SK-N-SH (cell line): Measurements from ENCODE around the gene TRDMT1. TPM values are rescaled to one million over a fixed set of nuclear protein-coding genes. Genes with fewer than 3 reads are reported as not detected.

Source experiments
- CTCF ChIA-PET: fragments of 300-600, 350-600 bp; formaldehyde crosslinking; extraction: SDS; loops from one replicate; lab custom pipeline; 2021; lab: Yijun Ruan, JAX
- POLR2A ChIA-PET: fragments of 350-600 bp; sonication (Branson Sonifier 250); formaldehyde crosslinking; extraction: SDS; loops from one replicate; lab custom pipeline; 2020; ENCODE audit warnings: antibody characterized with exemption, inconsistent platforms; lab: Yijun Ruan, JAX
- DNase-seq: peaks from one replicate; pipeline ENCODE4 v3.0.0; 2012
- H2AFZ ChIP-seq: fragments of 200-600 bp; sonication (generic); 2 replicates; pipeline ENCODE4 v1.8.1; 2016; ENCODE audit warnings: antibody characterized with exemption, mild to moderate bottlenecking, low read depth
- H3F3A ChIP-seq: fragments of 200-600 bp; sonication (generic); replicated peaks from 2 replicates; pipeline ENCODE3; 2016; ENCODE audit warnings: antibody characterized with exemption, mild to moderate bottlenecking; ENCODE audit not compliant: insufficient read depth
- H3K27ac ChIP-seq, 2 experiments: fragments of 200-500 bp in 1 of 2; fragments of 200-600 bp in 1 of 2; sonication (Bioruptor generic) in 1 of 2; sonication (generic), shearing (Covaris generic) in 1 of 2; 2 replicates each; pipeline versions ENCODE4 v1.5.1 to v1.6.1; 2014 to 2016; ENCODE audit warnings: low read depth in 2 of 2, inconsistent platforms in 1 of 2, low read length in 1 of 2, mild to moderate bottlenecking in 1 of 2, mixed read lengths in 1 of 2
- H3K27me3 ChIP-seq: fragments of 200-600 bp; sonication (generic), shearing (Covaris generic); 2 replicates; pipeline ENCODE4 v1.6.1; 2016; ENCODE audit warnings: mixed run types; ENCODE audit not compliant: insufficient read depth
- H3K36me3 ChIP-seq, 2 experiments: fragments of 200-500 bp in 1 of 2; fragments of 200-600 bp in 1 of 2; sonication (Bioruptor generic) in 1 of 2; sonication (generic) in 1 of 2; replicated peaks in 1 of 2; 2 replicates each; pipeline versions ENCODE3 to v1.5.1; 2014 to 2016; ENCODE audit warnings: low read length in 1 of 2, mild to moderate bottlenecking in 1 of 2; ENCODE audit not compliant: insufficient read depth in 2 of 2, control insufficient read depth in 1 of 2
- H3K4me1 ChIP-seq, 2 experiments: fragments of 200-500 bp in 1 of 2; fragments of 200-600 bp in 1 of 2; sonication (Bioruptor generic) in 1 of 2; sonication (generic), shearing (Covaris generic) in 1 of 2; 2 replicates each; pipeline versions ENCODE4 v1.5.1 to v1.6.1; 2014 to 2016; ENCODE audit warnings: low read depth in 1 of 2, low read length in 1 of 2, mixed run types in 1 of 2; ENCODE audit not compliant: insufficient read depth in 2 of 2, control insufficient read depth in 1 of 2
- H3K4me2 ChIP-seq: fragments of 200-600 bp; sonication (generic), shearing (Covaris generic); 2 replicates; pipeline ENCODE4 v1.6.1; 2017; ENCODE audit warnings: mixed run types
- H3K4me3 ChIP-seq, 2 experiments: fragments of 200-500 bp in 1 of 2; fragments of 200-600 bp in 1 of 2; sonication (Bioruptor generic) in 1 of 2; sonication (generic), shearing (Covaris generic) in 1 of 2; 2 replicates each; pipeline versions ENCODE4 v1.5.1 to v1.8.1; 2014 to 2016; ENCODE audit warnings: low read depth in 2 of 2, inconsistent platforms in 1 of 2, low read length in 1 of 2, mild to moderate bottlenecking in 1 of 2, mixed read lengths in 1 of 2, moderate library complexity in 1 of 2
- H3K79me2 ChIP-seq: fragments of 200-600 bp; sonication (generic); 2 replicates; pipeline ENCODE4 v1.8.1; 2017; ENCODE audit warnings: mild to moderate bottlenecking; ENCODE audit not compliant: insufficient read depth
- H3K9ac ChIP-seq: fragments of 200-600 bp; sonication (generic); 2 replicates; pipeline ENCODE4 v1.6.1; 2017; ENCODE audit warnings: mixed run types
- H3K9me2 ChIP-seq: fragments of 200-600 bp; sonication (generic); 2 replicates; pipeline ENCODE4 v1.6.1; 2017; ENCODE audit warnings: mixed run types
- H3K9me3 ChIP-seq: fragments of 200-600 bp; sonication (generic); 2 replicates; pipeline ENCODE4 v1.6.1; 2017; ENCODE audit warnings: mixed run types, mild to moderate bottlenecking, moderate library complexity
- H4K20me1 ChIP-seq: fragments of 200-600 bp; sonication (generic); 2 replicates; pipeline ENCODE4 v1.6.1; 2017; ENCODE audit warnings: mild to moderate bottlenecking, mixed run types; ENCODE audit not compliant: insufficient read depth
- EZH2phosphoT487 ChIP-seq: fragments of 200-600 bp; sonication (generic); IDR thresholded peaks from 2 replicates; pipeline ENCODE4 v1.6.1; 2017; ENCODE audit warnings: low read depth, mixed run types, mild to moderate bottlenecking, antibody characterized with exemption, moderate library complexity, borderline replicate concordance
- FOXJ3 ChIP-seq: sonication (generic); formaldehyde crosslinking; IDR thresholded peaks from 2 replicates; pipeline ENCODE4 v1.5.1; 2020; ENCODE audit warnings: mild to moderate bottlenecking, missing genetic modification reagents
- FOXM1 ChIP-seq: IDR thresholded peaks from 2 replicates; pipeline ENCODE4 v1.4.0; 2012; ENCODE audit warnings: low read depth, mild to moderate bottlenecking
- GATA2 ChIP-seq: sonication (generic); formaldehyde crosslinking; IDR thresholded peaks from 2 replicates; pipeline ENCODE4 v1.5.0; 2020; ENCODE audit warnings: mild to moderate bottlenecking, missing genetic modification reagents
- JUND ChIP-seq: IDR thresholded peaks from 2 replicates; pipeline ENCODE4 v1.4.0; 2012
- MEF2A ChIP-seq: IDR thresholded peaks from 2 replicates; pipeline ENCODE4 v1.4.0; 2012; ENCODE audit warnings: low read depth, borderline replicate concordance
- NRF1 ChIP-seq: IDR thresholded peaks from 2 replicates; pipeline ENCODE4 v1.6.1; 2012; ENCODE audit warnings: low read depth, mild to moderate bottlenecking, low read length
- POLR2AphosphoS5 ChIP-seq: IDR thresholded peaks from 2 replicates; pipeline ENCODE4 v1.6.1; 2012; ENCODE audit warnings: low read depth, low read length
- RAD21 ChIP-seq: IDR thresholded peaks from 2 replicates; pipeline ENCODE4 v1.6.1; 2012; ENCODE audit warnings: mild to moderate bottlenecking, low read length
- RCOR1 ChIP-seq: fragments of 150-350 bp; IDR thresholded peaks from 2 replicates; pipeline ENCODE4 v1.6.1; 2017; ENCODE audit warnings: antibody characterized with exemption, low read length
- RXRA ChIP-seq: IDR thresholded peaks from 2 replicates; pipeline ENCODE4 v1.4.0; 2012; ENCODE audit warnings: low read depth, mild to moderate bottlenecking, borderline replicate concordance
- SIN3A ChIP-seq: IDR thresholded peaks from 2 replicates; pipeline ENCODE4 v1.6.1; 2012; ENCODE audit warnings: low read depth, mild to moderate bottlenecking, low read length, moderate library complexity, borderline replicate concordance
- SMC3 ChIP-seq: IDR thresholded peaks from 2 replicates; pipeline ENCODE4 v1.6.1; 2012; ENCODE audit warnings: low read depth, low read length, improper control_type of control experiment
- TCF12 ChIP-seq: IDR thresholded peaks from 2 replicates; pipeline ENCODE4 v1.4.0; 2012
- USF2 ChIP-seq: fragments of 150-350 bp; IDR thresholded peaks from 2 replicates; pipeline ENCODE4 v1.6.1; 2017; ENCODE audit warnings: antibody characterized with exemption, low read length, low read depth, borderline replicate concordance
- ZBTB33 ChIP-seq: IDR thresholded peaks from 2 replicates; pipeline ENCODE4 v1.4.0; 2012; ENCODE audit warnings: low read depth, borderline replicate concordance
- WGBS: methylation state at CpG from one replicate; pipeline ENCODE4 v1.1.6; 2017; ENCODE audit warnings: low lambda C conversion rate; 5-methylcytosine and 5-hydroxymethylcytosine counted together
- polyA plus RNA-seq, 3 experiments: library from polyadenylated mRNA; depleted of rRNA; stranded (reverse); fragments of >200 nt; gene quantifications; 2 replicates each; pipeline ENCODE4 v1.2.3, GENCODE V29; 2012
- TF ChIP-seq, protein P1 (sequence below): IDR thresholded peaks from 2 replicates; pipeline ENCODE4 v1.4.0; 2012; ENCODE audit warnings: low read depth
- TF ChIP-seq, protein P2 (sequence below): IDR thresholded peaks from 2 replicates; pipeline ENCODE4; 2012

Gene TRDMT1
- polyA plus RNA-seq, 1 of the 3 experiments (the other 2 are of a cell fraction) = 3.1 TPM

DNA sequence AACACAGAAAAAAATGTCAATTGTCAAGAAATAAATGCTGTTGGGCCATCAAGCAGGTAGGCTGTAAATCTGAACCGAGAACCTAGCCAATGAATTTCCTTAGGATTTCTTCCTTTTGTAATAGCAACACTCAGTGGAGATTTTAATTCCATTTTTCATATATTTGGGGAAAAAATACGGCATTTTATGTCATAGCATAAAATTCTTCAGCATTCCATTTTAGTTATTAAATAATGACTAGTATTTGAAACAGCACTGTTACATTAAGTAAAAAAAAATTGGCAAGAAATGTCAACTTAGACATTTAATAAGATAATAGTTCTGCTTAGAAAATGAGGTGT, 14.3 kb upstream of the TRDMT1 start:
- Histone ChIP-seq H3K9ac (peak overlapping the region; percentile 86), H3K9me2 (no peaks in the 10 kb centered on the region), H3F3A (peaks cover 69% of the 10 kb centered on the region), H3K4me1 (peaks cover 0 to 64% of the 10 kb centered on the region in 2 experiments; a peak in 3 of 4 replicates), H3K4me3 (peak overlapping the region in 1 of 2 experiments; percentile 51; a peak in 3 of 4 replicates), H3K79me2 (peaks cover 35% of the 10 kb centered on the region), H4K20me1 (no peaks in the 10 kb centered on the region), H2AFZ (no peak overlapping the region), H3K27me3 (no peaks in the 10 kb centered on the region), H3K9me3 (no peaks in the 10 kb centered on the region), H3K36me3 (no peaks in the 10 kb centered on the region), H3K4me2 (peak overlapping the region; percentile 65), H3K27ac (peak overlapping the region; percentile 78 to 100; a peak in 3 of 4 replicates)
- ChIA-PET POLR2A (no interaction called here), CTCF (interaction anchor here (1.0 to 1.8 kb wide), 2 partner anchors 15 to 358 kb away, joined by 3 to 9 read pairs; no protein-coding TSS in a partner anchor)
- no peak for DNase-seq
- TF ChIP-seq, protein P1, sequence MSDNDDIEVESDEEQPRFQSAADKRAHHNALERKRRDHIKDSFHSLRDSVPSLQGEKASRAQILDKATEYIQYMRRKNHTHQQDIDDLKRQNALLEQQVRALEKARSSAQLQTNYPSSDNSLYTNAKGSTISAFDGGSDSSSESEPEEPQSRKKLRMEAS = no peak
- no peak for TF ChIP-seq NRF1
- no peak for TF ChIP-seq MEF2A
- TF ChIP-seq SMC3 = no peak
- 39% methylated on average over 2 of the region's 2 CpGs for WGBS

DNA sequence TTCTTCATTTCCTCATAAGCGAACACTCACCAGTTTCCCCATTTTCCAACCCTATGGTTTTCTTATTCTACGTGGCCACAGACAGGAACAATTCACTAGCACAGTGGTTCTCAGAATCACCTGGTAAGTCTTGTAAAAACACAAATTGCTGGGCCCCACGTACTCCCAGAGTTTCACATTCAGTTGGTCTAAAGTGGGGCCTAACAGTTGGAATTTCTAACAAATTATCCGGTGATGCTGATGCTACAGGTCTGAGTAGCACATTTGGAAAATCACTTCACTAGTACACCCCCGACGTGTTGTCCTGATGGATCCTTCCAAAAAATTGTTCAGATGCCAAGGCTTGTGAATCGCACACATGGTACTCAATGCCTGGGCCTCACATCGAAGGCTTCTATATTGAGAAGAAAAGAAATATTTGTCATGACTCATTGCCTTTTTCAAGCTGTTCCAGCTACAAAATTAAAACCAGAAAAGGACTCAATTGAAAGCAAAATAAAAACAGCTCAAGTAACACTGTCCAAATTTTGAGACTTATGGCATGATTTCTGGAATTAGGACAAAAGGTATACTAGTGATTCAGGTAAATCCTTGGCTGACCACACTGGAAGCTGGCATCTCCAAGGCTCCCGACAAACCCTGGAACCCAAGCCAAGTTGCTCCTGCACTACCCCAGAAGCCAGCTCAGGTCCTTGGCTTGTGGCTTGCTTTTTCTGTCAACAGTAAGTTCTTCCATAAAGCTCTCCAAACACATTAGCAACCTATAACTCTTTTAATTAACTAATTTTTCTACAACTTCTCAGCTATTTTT, 13.7 kb upstream of the TRDMT1 start:
- H2AFZ ChIP-seq = peak overlapping the region; percentile 58; the same call in 1 of the 2 replicates
- CTCF ChIA-PET = interaction anchor here (1.0 to 1.8 kb wide), 2 partner anchors 15 to 358 kb away, joined by 3 to 9 read pairs; no protein-coding TSS in a partner anchor
- H3K4me3 ChIP-seq = peak overlapping the region; percentile 27 to 51; a peak in 3 of 4 replicates
- no peak for TF ChIP-seq SMC3
- TF ChIP-seq NRF1 = no peak
- TF ChIP-seq TCF12 = peak; percentile 97
- TF ChIP-seq, protein P2, sequence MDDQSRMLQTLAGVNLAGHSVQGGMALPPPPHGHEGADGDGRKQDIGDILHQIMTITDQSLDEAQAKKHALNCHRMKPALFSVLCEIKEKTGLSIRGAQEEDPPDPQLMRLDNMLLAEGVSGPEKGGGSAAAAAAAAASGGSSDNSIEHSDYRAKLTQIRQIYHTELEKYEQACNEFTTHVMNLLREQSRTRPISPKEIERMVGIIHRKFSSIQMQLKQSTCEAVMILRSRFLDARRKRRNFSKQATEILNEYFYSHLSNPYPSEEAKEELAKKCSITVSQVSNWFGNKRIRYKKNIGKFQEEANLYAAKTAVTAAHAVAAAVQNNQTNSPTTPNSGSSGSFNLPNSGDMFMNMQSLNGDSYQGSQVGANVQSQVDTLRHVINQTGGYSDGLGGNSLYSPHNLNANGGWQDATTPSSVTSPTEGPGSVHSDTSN = peak; percentile 45
- peak; percentile 20; the same call in 1 of the 2 replicates for TF ChIP-seq SIN3A
- TF ChIP-seq USF2 = no peak
- TF ChIP-seq ZBTB33 = no peak
- no peak for TF ChIP-seq GATA2 (CRISPR knock-in tag)
- TF ChIP-seq, protein P1 = peak; percentile 93
- no peak for TF ChIP-seq EZH2phosphoT487
- peak; percentile 27; the same call in 1 of the 2 replicates for TF ChIP-seq POLR2AphosphoS5
- no peak for TF ChIP-seq RCOR1
- TF ChIP-seq RAD21 = no peak
- TF ChIP-seq RXRA = peak; percentile 35; the same call in 1 of the 2 replicates
- peak; percentile 71 for TF ChIP-seq JUND
- TF ChIP-seq FOXJ3 = no peak
- TF ChIP-seq FOXM1 = peak; percentile 48; the same call in 1 of the 2 replicates

More for the DNA sequence above, 13.7 kb upstream of the TRDMT1 start:
- no peaks in the 10 kb centered on the region for H3K9me2 ChIP-seq
- no peaks in the 10 kb centered on the region for H4K20me1 ChIP-seq
- peak overlapping the region; percentile 86 for H3K9ac ChIP-seq
- WGBS = 13% methylated on average over 9 of the region's 9 CpGs
- peak overlapping the region; percentile 88 to 100; a peak in 3 of 4 replicates for H3K27ac ChIP-seq
- no peaks in the 10 kb centered on the region for H3K27me3 ChIP-seq
- no peaks in the 10 kb centered on the region for H3K36me3 ChIP-seq
- H3K4me2 ChIP-seq = peak overlapping the region; percentile 65
- peaks cover 0 to 64% of the 10 kb centered on the region in 2 experiments; a peak in 3 of 4 replicates for H3K4me1 ChIP-seq
- no peak for DNase-seq
- peaks cover 66% of the 10 kb centered on the region for H3F3A ChIP-seq
- no peaks in the 10 kb centered on the region for H3K9me3 ChIP-seq
- H3K79me2 ChIP-seq = peaks cover 35% of the 10 kb centered on the region
- POLR2A ChIA-PET = no interaction called here
